KMS-11 (cell line): ENCODE data around the gene ARHGEF10L.

Source experiments
- H2AFZ ChIP-seq: fragments of 200-600 bp; sonication (generic); 2 replicates; pipeline ENCODE4 v1.6.1; 2016; ENCODE audit warnings: antibody characterized with exemption, mixed run types, low read depth
- H3K27ac ChIP-seq: fragments of 200-600 bp; sonication (generic); 2 replicates; pipeline ENCODE4 v1.6.1; 2016; ENCODE audit warnings: mild to moderate bottlenecking, mixed run types
- H3K27me3 ChIP-seq: fragments of 200-600 bp; sonication (generic); 2 replicates; pipeline ENCODE4 v1.6.1; 2017; ENCODE audit warnings: mild to moderate bottlenecking, low read depth, mixed run types, moderate library complexity; ENCODE audit not compliant: insufficient read depth
- H3K36me3 ChIP-seq: fragments of 200-600 bp; sonication (generic); 2 replicates; pipeline ENCODE4 v1.6.1; 2017; ENCODE audit warnings: mild to moderate bottlenecking, mixed run types; ENCODE audit not compliant: insufficient read depth
- H3K4me1 ChIP-seq: fragments of 200-600 bp; sonication (generic); 2 replicates; pipeline ENCODE4 v1.6.1; 2016; ENCODE audit warnings: mild to moderate bottlenecking, low read depth, mixed run types; ENCODE audit not compliant: poor library complexity, severe bottlenecking
- H3K4me2 ChIP-seq: fragments of 200-600 bp; sonication (generic); 2 replicates; pipeline ENCODE4 v1.7.0; 2016; ENCODE audit warnings: mild to moderate bottlenecking, mixed run types
- H3K4me3 ChIP-seq: fragments of 200-600 bp; sonication (generic); IDR thresholded peaks from 2 replicates; pipeline ENCODE4 v1.6.1; 2017; ENCODE audit warnings: low read depth, low read length, mixed read lengths; ENCODE audit not compliant: insufficient read depth
- H3K79me2 ChIP-seq: fragments of 200-600 bp; sonication (generic); 2 replicates; pipeline ENCODE4 v1.6.1; 2016; ENCODE audit warnings: low read depth, mixed run types; ENCODE audit not compliant: insufficient read depth
- H3K9ac ChIP-seq: fragments of 200-600 bp; sonication (generic); 2 replicates; pipeline ENCODE4 v1.6.1; 2016; ENCODE audit warnings: mild to moderate bottlenecking, mixed run types
- H4K20me1 ChIP-seq: fragments of 200-600 bp; sonication (generic); 2 replicates; pipeline ENCODE4 v1.6.1; 2016; ENCODE audit warnings: mild to moderate bottlenecking, mixed run types; ENCODE audit not compliant: insufficient read depth
- CTCF ChIP-seq: fragments of 200-600 bp; sonication (generic); conservative IDR thresholded peaks from 2 replicates; pipeline ENCODE4 v1.6.1; 2017; ENCODE audit warnings: low read depth, mild to moderate bottlenecking, antibody characterized with exemption, low read length, moderate library complexity, mixed read lengths

The ARHGEF10L gene

GRCh38 chr1:17554954-17555353, 15.5 kb downstream of the ARHGEF10L start:
- Histone ChIP-seq H3K9ac (no peak overlapping the region), H3K36me3 (no peaks in the 10 kb centered on the region), H2AFZ (no peak overlapping the region), H4K20me1 (no peaks in the 10 kb centered on the region), H3K4me1 (no peaks in the 10 kb centered on the region), H3K27ac (no peak overlapping the region), H3K4me2 (no peak overlapping the region), H3K4me3 (no peak overlapping the region), H3K27me3 (peaks cover 7% of the 10 kb centered on the region; the same call in 1 of the 2 replicates), H3K79me2 (no peaks in the 10 kb centered on the region)
- no peak for TF ChIP-seq CTCF

- H3K4me2 ChIP-seq = no peak overlapping the region
- no peak for TF ChIP-seq CTCF
- no peaks in the 10 kb centered on the region for H3K4me1 ChIP-seq
Measured at GRCh38 chr1:17557986-17558385, 18.5 kb downstream of the ARHGEF10L start.

DNA sequence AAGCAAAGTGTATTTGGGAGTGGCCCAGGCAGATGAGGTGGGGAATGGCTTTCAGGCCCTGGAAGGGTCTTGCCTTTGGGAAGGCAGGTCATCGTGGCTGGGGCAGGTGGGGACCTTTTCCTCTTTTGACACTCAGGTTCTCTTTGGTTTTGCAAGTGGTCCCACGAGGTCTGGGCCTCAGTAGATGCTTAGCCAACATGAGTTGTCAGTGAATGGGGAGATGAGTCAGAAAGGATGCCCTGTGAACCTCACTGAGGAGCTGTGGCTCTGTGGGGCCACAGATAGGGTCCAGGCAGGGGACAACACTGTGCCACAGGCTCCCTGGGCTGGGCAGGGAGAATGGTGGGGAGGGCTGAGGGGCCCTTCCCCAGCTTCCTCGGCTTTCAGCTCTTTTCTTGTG, 19.0 kb downstream of the ARHGEF10L start:
- H4K20me1 ChIP-seq = no peaks in the 10 kb centered on the region
- no peak overlapping the region for H3K4me3 ChIP-seq
- no peak overlapping the region for H2AFZ ChIP-seq
- no peak overlapping the region for H3K27ac ChIP-seq
- peaks cover 3% of the 10 kb centered on the region; the same call in 1 of the 2 replicates for H3K27me3 ChIP-seq
- H3K4me2 ChIP-seq = no peak overlapping the region
- TF ChIP-seq CTCF = no peak
- H3K36me3 ChIP-seq = no peaks in the 10 kb centered on the region
- no peaks in the 10 kb centered on the region for H3K79me2 ChIP-seq
- H3K4me1 ChIP-seq = no peaks in the 10 kb centered on the region
- no peak overlapping the region for H3K9ac ChIP-seq

More at GRCh38 chr1:17557986-17558385, 18.5 kb downstream of the ARHGEF10L start:
- Histone ChIP-seq H3K36me3 (no peaks in the 10 kb centered on the region), H4K20me1 (no peaks in the 10 kb centered on the region), H3K27ac (no peak overlapping the region), H3K4me3 (no peak overlapping the region), H3K79me2 (no peaks in the 10 kb centered on the region), H3K9ac (no peak overlapping the region), H2AFZ (no peak overlapping the region), H3K27me3 (peaks cover 3% of the 10 kb centered on the region; the same call in 1 of the 2 replicates)

DNA sequence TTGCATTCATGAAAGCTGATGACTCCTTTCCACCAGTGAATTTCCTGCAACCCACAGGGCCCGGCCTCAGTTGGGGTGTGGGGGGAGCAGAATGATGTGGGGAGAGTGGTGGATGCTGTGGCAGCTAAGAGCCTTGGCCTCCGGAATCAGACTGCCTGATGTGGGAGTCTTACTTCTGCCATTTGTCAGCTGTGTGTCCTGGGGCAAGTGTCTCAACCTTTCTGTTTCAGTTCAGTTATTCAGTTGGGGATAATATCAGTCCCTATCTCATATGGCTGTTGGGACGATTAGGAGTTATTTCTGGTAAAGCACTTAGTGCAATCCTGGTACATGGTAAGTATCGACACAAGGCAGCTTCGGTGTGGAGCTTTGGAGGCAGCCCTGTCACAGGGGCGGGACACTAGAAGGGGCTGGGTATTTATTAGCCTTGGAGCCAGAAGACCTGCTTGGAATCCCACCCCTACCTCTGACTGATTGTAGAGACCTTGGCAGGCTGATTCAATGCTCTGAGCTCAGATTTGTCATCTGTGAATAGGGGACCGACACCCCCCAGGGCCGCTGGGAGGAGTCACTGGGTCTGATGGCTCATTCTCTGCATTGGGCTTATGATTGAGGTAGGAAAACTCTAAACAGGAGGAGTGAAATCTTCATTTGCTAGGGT, 19.6 kb downstream of the ARHGEF10L start:
- Histone ChIP-seq H3K4me2 (no peak overlapping the region), H3K4me3 (no peak overlapping the region)

More for the DNA sequence above, 19.6 kb downstream of the ARHGEF10L start:
- H2AFZ ChIP-seq = no peak overlapping the region
- H4K20me1 ChIP-seq = no peaks in the 10 kb centered on the region
- no peak overlapping the region for H3K27ac ChIP-seq
- peaks cover 3% of the 10 kb centered on the region; the same call in 1 of the 2 replicates for H3K27me3 ChIP-seq
- H3K4me1 ChIP-seq = no peaks in the 10 kb centered on the region
- no peaks in the 10 kb centered on the region for H3K79me2 ChIP-seq
- no peak for TF ChIP-seq CTCF
- H3K36me3 ChIP-seq = no peaks in the 10 kb centered on the region
- H3K9ac ChIP-seq = no peak overlapping the region
